ENCODE data around the gene SLC41A2. TPM values are rescaled to one million over a fixed set of nuclear protein-coding genes. Genes with fewer than 3 reads are reported as not detected.
A peak's percentile ranks its signal among the peaks of the same experiment; 100 is the strongest.

The SLC41A2 gene
- total RNA-seq, 1 donor from 2014 or later, result 19.0 TPM

DNA sequence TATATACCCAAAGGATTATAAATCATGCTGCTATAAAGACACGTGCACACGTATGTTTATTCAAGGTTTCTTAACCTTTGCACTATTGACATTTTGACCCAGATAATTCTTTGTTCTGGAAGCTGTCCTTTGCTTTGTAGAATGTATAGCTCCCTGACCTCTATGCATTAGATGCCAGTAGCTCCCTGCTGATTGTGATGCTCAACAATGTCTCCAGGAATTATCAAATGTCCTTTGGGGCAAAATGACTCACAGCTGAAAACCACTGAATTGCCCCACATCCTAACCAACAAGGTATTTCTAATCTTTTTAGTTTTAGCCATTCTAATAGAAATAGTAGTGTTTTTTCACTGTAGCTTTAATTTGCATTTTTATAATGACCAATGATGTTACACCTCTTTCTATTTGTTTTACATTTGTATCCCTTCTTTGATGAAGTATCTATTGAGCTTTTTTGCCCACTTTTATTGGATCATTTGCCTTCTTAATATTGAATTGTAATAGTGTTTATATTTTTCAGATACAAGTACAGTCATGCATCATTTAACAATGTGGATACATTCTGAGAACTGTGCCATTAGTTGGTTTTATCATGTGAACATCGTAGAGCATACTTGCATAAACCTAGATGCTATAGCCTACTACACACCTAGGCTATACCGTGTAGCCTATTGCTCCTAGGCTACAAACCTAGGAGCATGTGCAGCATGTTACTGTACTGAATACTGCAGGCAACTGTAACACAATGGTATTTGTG is 17.7 kb upstream of the SLC41A2 start:
- no peak overlapping the region for H3K27ac Mint-ChIP-seq
- H3K36me3 Mint-ChIP-seq (ENCODE audit: low read depth), result no peaks in the 10 kb centered on the region
- no peak overlapping the region for H3K4me3 Mint-ChIP-seq
- peaks cover 17% of the 10 kb centered on the region for H3K27me3 Mint-ChIP-seq (ENCODE audit: insufficient read depth)
- no peaks in the 10 kb centered on the region for H3K9me3 Mint-ChIP-seq
- no peak for DNase-seq (ENCODE audit: low spot score)
- intact Hi-C loops (cut with micrococcal nuclease), result no loop called here
- H3K4me1 Mint-ChIP-seq (ENCODE audit: low read depth), result no peaks in the 10 kb centered on the region

DNA sequence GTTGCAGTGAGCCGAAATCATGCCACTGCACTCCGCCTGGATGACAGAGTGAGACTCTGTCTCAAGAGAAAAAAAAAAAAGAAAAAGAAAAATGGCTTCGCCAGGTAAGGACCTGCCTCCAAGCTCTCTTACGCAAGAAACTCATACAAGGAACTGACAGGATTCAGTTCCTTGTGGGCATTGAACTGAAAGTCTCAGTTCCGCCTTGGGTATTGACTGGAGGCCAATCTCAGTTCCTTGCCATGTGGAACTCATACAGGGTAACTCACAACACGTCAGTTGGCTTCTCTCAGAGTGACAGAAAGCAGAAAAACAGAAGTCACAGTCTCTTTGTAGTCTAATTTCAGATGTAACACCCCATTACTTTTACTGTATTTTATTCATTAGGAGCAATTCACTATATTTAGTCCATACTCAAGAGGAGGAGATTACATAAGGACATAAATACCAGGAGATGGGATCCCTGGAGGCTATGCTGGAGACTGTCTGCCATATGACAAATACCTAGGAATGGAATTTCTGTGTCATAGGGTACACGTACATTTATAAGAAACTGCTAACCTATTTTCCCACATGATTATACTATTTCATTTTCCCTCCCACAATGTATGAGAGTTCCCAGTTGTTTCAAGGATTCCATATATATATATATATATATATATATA is 16.7 kb upstream of the SLC41A2 start:
- no peaks in the 10 kb centered on the region for H3K4me1 Mint-ChIP-seq (ENCODE audit: low read depth)
- no peak overlapping the region for H3K27ac Mint-ChIP-seq
- H3K27me3 Mint-ChIP-seq (ENCODE audit: insufficient read depth), result peaks cover 12% of the 10 kb centered on the region
- no peak overlapping the region for H3K4me3 Mint-ChIP-seq
- no peak for DNase-seq (ENCODE audit: low spot score)
- H3K9me3 Mint-ChIP-seq, result no peaks in the 10 kb centered on the region
- intact Hi-C loops (cut with micrococcal nuclease), result no loop called here
- H3K36me3 Mint-ChIP-seq (ENCODE audit: low read depth), result no peaks in the 10 kb centered on the region

DNA sequence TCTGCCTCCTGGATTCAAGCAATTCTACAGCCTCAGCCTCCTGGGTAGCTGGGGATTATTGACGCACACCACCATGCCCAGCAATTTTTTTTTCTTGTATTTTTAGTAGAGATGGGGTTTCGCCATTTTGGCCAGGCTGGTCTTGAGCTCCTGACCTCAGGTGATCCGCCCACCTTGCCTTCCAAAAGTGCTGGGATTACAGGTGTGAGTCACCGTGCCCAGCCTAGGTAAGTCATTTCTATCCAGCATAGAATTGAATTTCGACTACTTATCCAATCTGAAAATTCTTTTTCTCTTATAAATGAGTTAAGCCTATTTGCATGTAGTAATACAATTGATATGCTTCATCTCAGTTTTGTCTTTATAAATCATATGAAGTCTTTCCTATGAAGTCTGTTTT is 15.2 kb upstream of the SLC41A2 start:
- no peak for DNase-seq (ENCODE audit: low spot score)
- H3K36me3 Mint-ChIP-seq (ENCODE audit: low read depth), result no peaks in the 10 kb centered on the region
- H3K27me3 Mint-ChIP-seq (ENCODE audit: insufficient read depth), result peaks cover 15% of the 10 kb centered on the region

DNA sequence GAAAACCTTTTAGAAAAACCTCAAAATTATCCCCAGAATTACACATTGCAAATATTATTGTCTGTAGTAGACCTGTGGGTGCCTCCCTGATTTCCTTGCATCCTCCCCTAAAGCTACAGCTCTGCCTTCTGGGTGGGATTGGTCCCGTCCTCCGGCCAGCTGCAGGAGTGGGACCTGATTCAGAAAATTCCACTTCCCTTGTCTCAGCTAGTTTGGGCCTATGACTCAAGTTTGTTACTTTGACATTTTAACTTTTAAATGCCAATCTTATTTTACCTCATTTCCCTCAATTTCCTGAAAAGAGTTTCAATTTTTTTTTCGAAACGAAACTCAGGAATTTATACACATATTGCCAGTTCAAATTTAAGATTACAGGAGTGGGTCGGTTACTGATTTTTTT is 13.2 kb upstream of the SLC41A2 start:
- intact Hi-C loops (cut with micrococcal nuclease), result no loop called here
- DNase-seq (ENCODE audit: low spot score), result no peak
- H3K4me1 Mint-ChIP-seq (ENCODE audit: low read depth), result no peaks in the 10 kb centered on the region
- no peaks in the 10 kb centered on the region for H3K9me3 Mint-ChIP-seq
- H3K4me3 Mint-ChIP-seq, result no peak overlapping the region
- peaks cover 17% of the 10 kb centered on the region for H3K27me3 Mint-ChIP-seq (ENCODE audit: insufficient read depth)
- no peaks in the 10 kb centered on the region for H3K36me3 Mint-ChIP-seq (ENCODE audit: low read depth)
- no peak overlapping the region for H3K27ac Mint-ChIP-seq

More for the DNA sequence above, 15.2 kb upstream of the SLC41A2 start:
- Mint-ChIP-seq H3K4me3 (no peak overlapping the region), H3K27ac (no peak overlapping the region), H3K4me1 (ENCODE audit: low read depth) (no peaks in the 10 kb centered on the region), H3K9me3 (no peaks in the 10 kb centered on the region)
- intact Hi-C loops (cut with micrococcal nuclease), result no loop called here

DNA sequence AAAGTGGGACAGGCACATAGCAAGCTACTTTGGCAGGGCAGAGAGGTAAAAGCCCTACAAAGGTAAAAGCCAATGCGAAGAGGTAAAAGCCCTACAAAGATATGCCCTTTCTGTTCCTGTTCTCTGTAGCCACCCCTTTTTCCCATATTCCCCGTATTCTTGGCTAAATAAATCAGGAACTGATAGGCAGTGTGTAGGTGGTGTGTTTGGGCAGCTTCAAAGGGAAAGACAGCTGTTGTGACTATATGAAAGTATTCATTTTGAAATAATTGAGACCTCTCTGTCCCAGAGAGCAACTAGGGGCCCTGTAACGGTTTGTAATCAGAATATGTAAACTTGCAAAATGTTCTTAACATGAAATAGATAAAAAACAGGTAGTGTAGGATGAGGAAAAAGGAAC is 11.3 kb upstream of the SLC41A2 start:
- Mint-ChIP-seq H3K36me3 (ENCODE audit: low read depth) (no peaks in the 10 kb centered on the region), H3K4me3 (no peak overlapping the region), H3K4me1 (ENCODE audit: low read depth) (no peaks in the 10 kb centered on the region), H3K27me3 (ENCODE audit: insufficient read depth) (peaks cover 19% of the 10 kb centered on the region), H3K9me3 (no peaks in the 10 kb centered on the region), H3K27ac (no peak overlapping the region)
- intact Hi-C loops (cut with micrococcal nuclease), result no loop called here
- DNase-seq (ENCODE audit: low spot score), result no peak

DNA sequence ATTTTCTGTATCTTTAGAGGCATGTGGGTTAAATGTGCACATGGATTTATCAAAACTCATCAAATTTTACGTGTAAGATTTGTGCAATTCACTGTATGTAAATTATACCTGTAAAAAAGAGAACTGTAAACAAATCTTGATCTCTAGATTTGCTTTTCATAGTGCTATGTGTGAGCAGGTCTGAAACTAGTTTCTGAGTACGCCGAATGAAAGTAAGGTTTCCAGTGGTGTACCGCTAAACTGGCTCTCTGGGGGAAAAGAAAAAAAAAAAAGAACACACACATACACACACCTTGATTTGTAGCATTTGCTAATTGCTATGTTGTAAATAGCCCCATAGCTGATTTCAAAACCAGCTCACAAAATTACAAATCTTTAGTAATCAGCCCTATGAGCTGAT is 8.6 kb upstream of the SLC41A2 start:
- no peak overlapping the region for H3K4me3 Mint-ChIP-seq
- no peaks in the 10 kb centered on the region for H3K4me1 Mint-ChIP-seq (ENCODE audit: low read depth)
- peaks cover 34% of the 10 kb centered on the region for H3K27me3 Mint-ChIP-seq (ENCODE audit: insufficient read depth)
- no peaks in the 10 kb centered on the region for H3K9me3 Mint-ChIP-seq
- H3K36me3 Mint-ChIP-seq (ENCODE audit: low read depth), result no peaks in the 10 kb centered on the region
- intact Hi-C loops (cut with micrococcal nuclease), result no loop called here
- no peak for DNase-seq (ENCODE audit: low spot score)
- no peak overlapping the region for H3K27ac Mint-ChIP-seq

DNA sequence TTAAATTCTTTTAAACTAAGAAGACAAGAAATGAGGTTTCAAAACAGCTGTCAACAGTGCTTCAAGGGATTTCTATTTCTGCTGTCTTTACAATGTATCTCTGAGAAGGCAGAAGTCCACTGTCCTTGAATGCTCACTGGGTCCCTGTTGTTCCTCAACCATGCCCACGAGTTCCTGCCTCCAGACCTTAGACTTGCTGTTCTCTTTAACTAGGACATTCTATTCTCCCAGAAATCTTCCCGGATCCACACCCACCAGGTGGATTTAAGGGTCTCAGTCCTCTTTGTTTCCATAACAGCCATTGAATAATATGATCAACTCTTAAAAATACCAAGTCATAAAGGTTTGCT is 6.7 kb upstream of the SLC41A2 start:
- H3K4me1 Mint-ChIP-seq (ENCODE audit: low read depth), result peaks cover 5% of the 10 kb centered on the region
- no peaks in the 10 kb centered on the region for H3K9me3 Mint-ChIP-seq
- no peak overlapping the region for H3K27ac Mint-ChIP-seq
- H3K27me3 Mint-ChIP-seq (ENCODE audit: insufficient read depth), result peaks cover 45% of the 10 kb centered on the region
- intact Hi-C loops (cut with micrococcal nuclease), result no loop called here
- no peak overlapping the region for H3K4me3 Mint-ChIP-seq
- H3K36me3 Mint-ChIP-seq (ENCODE audit: low read depth), result peaks cover 2% of the 10 kb centered on the region
- DNase-seq (ENCODE audit: low spot score), result no peak

DNA sequence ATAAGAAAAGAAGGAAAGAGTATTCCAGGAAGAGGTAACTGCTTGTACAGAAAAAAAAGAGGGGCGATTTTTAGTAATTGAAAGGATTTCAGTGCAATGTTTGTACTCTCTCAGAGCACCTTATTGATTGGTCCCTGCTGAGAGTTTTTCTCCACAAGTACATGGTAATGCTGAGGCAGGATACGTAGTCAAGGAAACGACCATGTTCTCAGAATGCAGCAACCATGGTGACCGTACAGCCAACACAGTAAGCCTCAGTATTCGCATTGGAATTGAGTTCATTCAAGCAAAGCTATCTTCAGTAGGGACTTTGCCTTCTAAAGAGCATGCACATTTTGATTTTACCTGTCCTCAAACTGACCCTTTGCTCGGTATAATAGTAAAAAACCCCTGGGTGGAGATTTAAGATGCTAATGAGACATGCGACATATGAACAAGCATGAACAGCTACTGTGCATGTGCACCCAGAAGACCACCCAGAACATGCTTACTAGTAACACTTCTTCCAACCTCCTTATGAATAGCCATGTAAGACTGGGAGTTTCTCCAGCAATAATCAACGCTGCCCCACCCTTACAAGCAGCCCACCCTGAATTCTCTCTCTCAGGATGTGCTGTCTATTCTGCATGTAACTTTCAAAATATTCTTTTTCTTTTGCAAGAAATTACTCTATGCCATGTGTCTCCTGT is 6.2 kb upstream of the SLC41A2 start:
- H3K36me3 Mint-ChIP-seq (ENCODE audit: low read depth), result peaks cover 2% of the 10 kb centered on the region
- H3K4me1 Mint-ChIP-seq (ENCODE audit: low read depth), result peaks cover 10% of the 10 kb centered on the region
- intact Hi-C loops (cut with micrococcal nuclease), result no loop called here
- DNase-seq (ENCODE audit: low spot score), result no peak
- peaks cover 45% of the 10 kb centered on the region for H3K27me3 Mint-ChIP-seq (ENCODE audit: insufficient read depth)
- H3K4me3 Mint-ChIP-seq, result no peak overlapping the region
- no peak overlapping the region for H3K27ac Mint-ChIP-seq
- no peaks in the 10 kb centered on the region for H3K9me3 Mint-ChIP-seq

DNA sequence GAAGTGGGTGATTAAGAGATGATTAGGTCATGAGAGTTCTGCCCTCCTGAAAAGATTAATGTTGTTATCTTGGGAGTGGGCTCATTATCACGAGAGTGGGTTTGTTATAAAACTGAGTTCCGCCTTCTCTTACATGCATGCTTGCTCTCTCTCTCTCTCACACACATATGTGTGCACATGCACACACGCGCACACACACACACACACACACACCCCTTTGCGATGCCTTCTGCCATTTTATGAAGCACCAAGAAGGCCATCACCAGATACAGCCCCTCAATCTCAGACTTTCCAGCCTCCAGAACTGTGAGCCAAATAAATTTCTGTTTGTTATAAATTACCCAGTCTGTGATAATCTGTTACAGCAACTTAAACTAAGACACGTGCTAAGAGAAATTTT is 5.7 kb upstream of the SLC41A2 start:
- no peaks in the 10 kb centered on the region for H3K9me3 Mint-ChIP-seq
- H3K27ac Mint-ChIP-seq, result no peak overlapping the region
- no peak for DNase-seq (ENCODE audit: low spot score)
- intact Hi-C loops (cut with micrococcal nuclease), result no loop called here
- peaks cover 16% of the 10 kb centered on the region for H3K4me1 Mint-ChIP-seq (ENCODE audit: low read depth)
- no peak overlapping the region for H3K4me3 Mint-ChIP-seq
- peaks cover 43% of the 10 kb centered on the region for H3K27me3 Mint-ChIP-seq (ENCODE audit: insufficient read depth)
- H3K36me3 Mint-ChIP-seq (ENCODE audit: low read depth), result peaks cover 2% of the 10 kb centered on the region

DNA sequence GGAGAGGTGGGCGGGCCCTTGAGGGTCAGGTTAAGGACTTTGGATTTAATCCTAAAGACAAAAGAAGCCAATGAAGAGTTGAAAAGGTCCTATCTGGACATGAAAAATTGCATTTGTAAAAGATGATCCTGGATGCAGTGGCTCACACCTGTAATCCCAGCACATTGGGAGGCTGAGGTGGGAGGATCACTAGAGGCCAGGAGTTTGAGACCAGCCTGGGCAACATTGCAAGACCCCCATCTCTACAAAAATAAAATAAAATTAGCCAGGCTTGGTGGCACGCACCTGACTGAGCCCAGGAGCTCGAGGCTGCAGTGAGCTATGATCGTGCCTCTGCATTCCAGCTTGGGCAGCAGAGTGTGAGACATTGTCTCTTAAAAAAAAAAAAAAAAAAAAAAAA is 2.4 kb upstream of the SLC41A2 start:
- peaks cover 3% of the 10 kb centered on the region for H3K36me3 Mint-ChIP-seq (ENCODE audit: low read depth)
- H3K27me3 Mint-ChIP-seq (ENCODE audit: insufficient read depth), result peaks cover 34% of the 10 kb centered on the region
- H3K4me1 Mint-ChIP-seq (ENCODE audit: low read depth), result peaks cover 33% of the 10 kb centered on the region
- intact Hi-C loops (cut with micrococcal nuclease), result no loop called here
- H3K27ac Mint-ChIP-seq, result no peak overlapping the region
- H3K9me3 Mint-ChIP-seq, result no peaks in the 10 kb centered on the region
- no peak for DNase-seq (ENCODE audit: low spot score)
- H3K4me3 Mint-ChIP-seq, result no peak overlapping the region

DNA sequence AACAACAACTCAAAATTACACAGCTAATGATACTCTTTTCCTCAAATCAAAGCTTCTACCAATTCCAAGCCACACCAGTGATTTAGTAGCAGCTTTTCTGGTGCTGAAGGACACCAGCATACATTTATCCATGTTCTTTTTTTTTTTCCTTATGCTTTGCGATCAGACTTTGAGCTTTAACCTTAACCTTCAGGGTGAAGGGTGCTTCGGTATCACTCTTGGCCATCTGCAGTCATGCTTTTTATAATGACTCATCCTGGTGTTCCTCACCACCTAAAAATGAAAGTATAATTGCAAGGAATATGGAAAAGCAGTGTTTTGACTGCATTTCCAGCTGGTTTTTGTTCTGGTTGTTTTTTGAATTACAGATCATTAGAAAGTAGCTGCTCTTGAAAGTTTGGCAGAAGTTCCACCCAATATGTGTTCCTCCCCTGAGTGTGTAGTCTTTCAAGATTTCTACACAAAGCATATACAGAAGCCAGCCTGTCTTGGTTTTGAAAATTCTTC is 1.3 kb upstream of the SLC41A2 start:
- DNase-seq (ENCODE audit: low spot score), result no peak
- peaks cover 4% of the 10 kb centered on the region for H3K36me3 Mint-ChIP-seq (ENCODE audit: low read depth)
- H3K4me3 Mint-ChIP-seq, result peak overlapping the region; percentile 90

DNA sequence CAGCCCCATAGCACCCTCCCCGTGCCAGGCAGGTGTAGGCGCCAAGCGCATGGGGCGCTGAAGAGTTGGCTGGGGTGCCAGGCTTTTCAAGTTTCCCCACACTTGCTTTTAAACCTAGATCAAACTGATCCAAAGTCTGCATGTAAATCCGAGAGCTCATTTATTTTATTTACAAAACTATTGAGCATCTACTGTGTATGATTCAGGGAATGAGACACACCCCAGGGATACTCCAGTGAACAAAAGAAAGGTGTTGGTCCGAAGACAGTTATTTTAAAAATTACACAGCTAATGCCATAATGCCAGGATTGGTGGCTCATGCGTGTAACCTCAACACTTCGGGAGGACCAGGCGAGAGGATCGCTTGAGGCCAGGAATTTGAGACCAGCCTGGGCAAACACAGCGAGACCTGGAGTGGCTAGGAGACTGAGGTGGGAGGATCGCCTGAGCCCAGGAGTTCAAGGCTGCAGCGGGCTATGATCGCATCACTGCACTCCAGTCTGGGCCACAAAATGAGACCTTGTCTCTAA is 780 bp upstream of the SLC41A2 start:
- intact Hi-C loops (cut with micrococcal nuclease), result loop anchor here (1.0 to 5.0 kb wide), 10 partner anchors 27 to 672 kb away; partner anchors contain the start of genes CHST11, NOPCHAP1 and WASHC4
- DNase-seq (ENCODE audit: low spot score), result no peak
- H3K9me3 Mint-ChIP-seq, result no peaks in the 10 kb centered on the region
- H3K27me3 Mint-ChIP-seq (ENCODE audit: insufficient read depth), result peaks cover 30% of the 10 kb centered on the region
- H3K4me3 Mint-ChIP-seq, result peak overlapping the region; percentile 90
- peaks cover 39% of the 10 kb centered on the region for H3K4me1 Mint-ChIP-seq (ENCODE audit: low read depth)
- peaks cover 4% of the 10 kb centered on the region for H3K36me3 Mint-ChIP-seq (ENCODE audit: low read depth)
- peak overlapping the region; percentile 96 for H3K27ac Mint-ChIP-seq

More for the DNA sequence above, 1.3 kb upstream of the SLC41A2 start:
- intact Hi-C loops (cut with micrococcal nuclease), result loop anchor here (2.0 to 5.0 kb wide), 4 partner anchors 212 to 673 kb away; no protein-coding TSS in a partner anchor
- Mint-ChIP-seq H3K27ac (peak overlapping the region; percentile 35), H3K27me3 (ENCODE audit: insufficient read depth) (peaks cover 32% of the 10 kb centered on the region), H3K9me3 (no peaks in the 10 kb centered on the region), H3K4me1 (ENCODE audit: low read depth) (peaks cover 36% of the 10 kb centered on the region)

DNA sequence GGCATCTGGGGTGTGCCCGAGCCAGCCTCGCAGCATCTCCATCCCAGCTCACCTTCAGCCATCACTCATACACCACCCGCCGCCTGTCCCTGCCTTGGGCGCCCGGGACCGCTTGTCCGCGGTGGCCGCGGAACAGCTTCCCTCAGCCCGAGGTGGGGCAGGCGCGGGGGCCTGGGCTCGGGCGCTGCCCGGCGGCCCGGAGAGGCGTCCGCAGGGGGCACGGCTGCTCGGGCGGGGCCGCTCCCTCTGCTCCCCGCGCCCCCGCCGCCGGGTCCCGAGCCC is 430 bp downstream of the SLC41A2 start:
- DNase-seq (ENCODE audit: low spot score), result no peak
- H3K4me3 Mint-ChIP-seq, result peak overlapping the region; percentile 88
- peaks cover 24% of the 10 kb centered on the region for H3K27me3 Mint-ChIP-seq (ENCODE audit: insufficient read depth)
- peaks cover 4% of the 10 kb centered on the region for H3K36me3 Mint-ChIP-seq (ENCODE audit: low read depth)
- H3K4me1 Mint-ChIP-seq (ENCODE audit: low read depth), result peaks cover 49% of the 10 kb centered on the region
- intact Hi-C loops (cut with micrococcal nuclease), result loop anchor here (5.0 kb wide), 2 partner anchors 210 to 275 kb away; no protein-coding TSS in a partner anchor
- no peaks in the 10 kb centered on the region for H3K9me3 Mint-ChIP-seq
- H3K27ac Mint-ChIP-seq, result peak overlapping the region; percentile 92

All from activated T-helper 1 cell treated with anti-CD3 and anti-CD28 coated beads, Interleukin-12 subunit alpha, Interleukin-12 subunit beta, Interleukin-2, Interleukin-4 antibody, amounts not matched to agents 30 ng/mL and 10 ng/mL and 1 ng/mL, durations not matched to agents 14 hours and 24 hours and 36 hours (primary cell).